Mucosa of descending colon (tissue), 3 donors: ENCODE results near the gene WNK3. TPM values are rescaled to one million over a fixed set of nuclear protein-coding genes. Genes with fewer than 3 reads are reported as not detected.

ENCODE experiments used
- ATAC-seq: fragments of 200-7000 bp; cut with Tn5 transposase; one replicate; pipeline ENCODE4 v1.9.1; 2020; ENCODE audit warnings: mild to moderate bottlenecking, moderate library complexity
- DNase-seq, 3 donors: peaks; one replicate each; pipeline ENCODE4 v3.0.0-alpha.2; 2020
- H3K36me3 ChIP-seq: fragments of 200-600 bp; one replicate; pipeline ENCODE4 v1.8.0; 2021; ENCODE audit warnings: low read depth, mild to moderate bottlenecking
- H3K4me1 ChIP-seq: fragments of 200-600 bp; one replicate; pipeline ENCODE4 v1.8.0; 2021; ENCODE audit warnings: low read depth, mild to moderate bottlenecking
- H3K4me3 ChIP-seq: fragments of 200-600 bp; one replicate; pipeline ENCODE4 v1.8.0; 2021; ENCODE audit warnings: mild to moderate bottlenecking
- H3K9me3 ChIP-seq: fragments of 200-600 bp; one replicate; pipeline ENCODE4 v1.8.0; 2021; ENCODE audit warnings: mild to moderate bottlenecking
- intact Hi-C, 2 donors: fragments of 100-400 bp; cut with DNase I in 1 of 2; cut with micrococcal nuclease in 1 of 2; formaldehyde crosslinking; loops; one replicate each; pipeline versions ENCODE4 v1.11.0 to v1.11.1; 2022; cut with DNase I, micrococcal nuclease
- total RNA-seq, 3 donors: library from RNA; stranded (reverse); fragmentation: NEBNext Ultra II Directional in 2 of 3; extraction: Animal tissue kit (Norgen Biotek cat#: 25700) in 2 of 3; gene quantifications; one replicate each; pipeline versions ENCODE4 v1.2.1 to v1.2.4, GENCODE V29; 2021 to 2023
- TF ChIP-seq, protein P1 (sequence below): fragments of 200-600 bp; IDR thresholded peaks from one replicate; pipeline ENCODE4 v1.8.0; 2022; ENCODE audit warnings: antibody characterized with exemption, mild to moderate bottlenecking
- donor health status: DM: no; HTN: no; CAD: no; lungs with moderate emphysema.
- donor health status: DM: no; HTN: no; CAD: no.
- donor health status: DM: no; HTN: yes; CAD: no.

Gene WNK3
- total RNA-seq, 3 donors from 2014 or later, result 0.14 to 2.0 (median 0.27) TPM

GRCh38 chrX:54194982-54195588 is 162.8 kb downstream of the WNK3 start:
- no peak for ATAC-seq
- no peaks in the 10 kb centered on the region for H3K9me3 ChIP-seq
- DNase-seq, result no peak
- TF ChIP-seq, protein P1, sequence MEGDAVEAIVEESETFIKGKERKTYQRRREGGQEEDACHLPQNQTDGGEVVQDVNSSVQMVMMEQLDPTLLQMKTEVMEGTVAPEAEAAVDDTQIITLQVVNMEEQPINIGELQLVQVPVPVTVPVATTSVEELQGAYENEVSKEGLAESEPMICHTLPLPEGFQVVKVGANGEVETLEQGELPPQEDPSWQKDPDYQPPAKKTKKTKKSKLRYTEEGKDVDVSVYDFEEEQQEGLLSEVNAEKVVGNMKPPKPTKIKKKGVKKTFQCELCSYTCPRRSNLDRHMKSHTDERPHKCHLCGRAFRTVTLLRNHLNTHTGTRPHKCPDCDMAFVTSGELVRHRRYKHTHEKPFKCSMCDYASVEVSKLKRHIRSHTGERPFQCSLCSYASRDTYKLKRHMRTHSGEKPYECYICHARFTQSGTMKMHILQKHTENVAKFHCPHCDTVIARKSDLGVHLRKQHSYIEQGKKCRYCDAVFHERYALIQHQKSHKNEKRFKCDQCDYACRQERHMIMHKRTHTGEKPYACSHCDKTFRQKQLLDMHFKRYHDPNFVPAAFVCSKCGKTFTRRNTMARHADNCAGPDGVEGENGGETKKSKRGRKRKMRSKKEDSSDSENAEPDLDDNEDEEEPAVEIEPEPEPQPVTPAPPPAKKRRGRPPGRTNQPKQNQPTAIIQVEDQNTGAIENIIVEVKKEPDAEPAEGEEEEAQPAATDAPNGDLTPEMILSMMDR, result no peak
- intact Hi-C loops, result no loop called here
- no peak overlapping the region for H3K4me3 ChIP-seq
- H3K36me3 ChIP-seq, result no peaks in the 10 kb centered on the region
- no peaks in the 10 kb centered on the region for H3K4me1 ChIP-seq

- no peaks in the 10 kb centered on the region for H3K9me3 ChIP-seq
- ATAC-seq (no peak), DNase-seq (no peak)
- H3K36me3 ChIP-seq, result no peaks in the 10 kb centered on the region
- no peak overlapping the region for H3K4me3 ChIP-seq
- intact Hi-C loops, result no loop called here
- TF ChIP-seq, protein P1, result no peak
- H3K4me1 ChIP-seq, result no peaks in the 10 kb centered on the region
Observed at GRCh38 chrX:54193085-54193821, 164.6 kb downstream of the WNK3 start.

- no peaks in the 10 kb centered on the region for H3K9me3 ChIP-seq
- intact Hi-C loops, result no loop called here
- peaks cover 3% of the 10 kb centered on the region for H3K4me1 ChIP-seq
- H3K4me3 ChIP-seq, result no peak overlapping the region
- TF ChIP-seq, protein P1, result no peak
- H3K36me3 ChIP-seq, result no peaks in the 10 kb centered on the region
- ATAC-seq, result no peak
- DNase-seq, result no peak
Observed at GRCh38 chrX:54184474-54184873, 173.4 kb downstream of the WNK3 start.

DNA sequence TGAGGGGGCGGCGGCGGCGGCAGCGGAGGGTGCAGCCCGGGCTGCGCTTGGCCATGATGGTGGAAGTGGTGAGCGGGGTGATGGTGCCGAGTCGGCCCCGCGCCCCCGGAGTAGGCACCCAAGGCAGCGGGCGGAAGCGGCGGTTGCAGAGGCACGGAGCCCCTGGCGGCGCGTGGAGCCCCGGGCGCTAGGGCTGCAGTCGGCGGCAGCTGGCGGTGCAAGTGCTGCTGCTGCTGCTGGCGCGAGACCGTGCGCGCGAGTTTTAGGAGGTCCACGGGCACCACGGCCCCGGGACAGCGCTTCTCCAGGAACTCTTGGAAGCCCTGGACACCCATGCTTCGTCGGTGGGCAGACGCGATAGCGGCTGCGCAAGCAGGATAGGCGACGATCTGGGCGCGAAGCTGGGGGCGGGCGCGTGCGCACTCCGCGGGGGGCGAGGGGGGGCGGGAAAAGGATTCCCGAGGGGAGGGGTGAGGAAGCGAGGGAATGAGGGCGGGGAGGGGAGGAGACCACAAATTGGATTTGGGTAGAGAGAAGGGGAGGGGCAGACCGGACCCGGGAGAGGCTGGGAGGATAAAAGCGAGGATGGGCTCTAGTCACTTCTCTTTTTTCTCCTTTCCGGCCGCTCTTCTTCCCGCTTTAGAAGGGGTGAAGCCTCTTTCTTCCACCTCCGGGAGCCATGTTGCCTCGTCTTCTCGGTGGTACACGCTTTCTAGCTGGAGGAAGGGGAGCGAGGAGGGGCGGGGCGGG is 174.8 kb downstream of the WNK3 start, which contains the start of gene FAM120C:
TSS of gene FAM120C (minus strand) at position 391 of the 750 bp plus-strand sequence. CDS start at position 335, 56 bp downstream.
- DNase-seq, result peak; percentile 62 to 78 (median 69)
- ATAC-seq, result peak; percentile 87
- Histone ChIP-seq H3K36me3 (no peaks in the 10 kb centered on the region), H3K4me3 (peak within 1 kb of the TSS; percentile 50), H3K9me3 (no peaks in the 10 kb centered on the region), H3K4me1 (peaks cover 3% of the 10 kb centered on the region)
- intact Hi-C loops, result no loop called here
- TF ChIP-seq, protein P1, result no peak

- Histone ChIP-seq H3K36me3 (no peaks in the 10 kb centered on the region), H3K4me3 (peak overlapping the region; percentile 50), H3K9me3 (no peaks in the 10 kb centered on the region), H3K4me1 (peaks cover 3% of the 10 kb centered on the region)
- TF ChIP-seq, protein P1, result no peak
- peak; percentile 73 to 81 (median 74) for DNase-seq
- peak; percentile 87 for ATAC-seq
- intact Hi-C loops, result no loop called here
Observed at GRCh38 chrX:54182194-54182863, 175.5 kb downstream of the WNK3 start.
